SHP77 treated with DMSO at 0.1 percent for 48 hours (cell line): Measurements from ENCODE around the gene POLK.
A peak's percentile ranks its signal among the peaks of the same experiment; 100 is the strongest.
"Not testable (repeated sequence)": the region's sequence is repeated elsewhere in the genome, so short reads cannot be mapped to it uniquely, and the experiment has no call there.

ENCODE experiments used
- DNase-seq: peaks from one replicate; lab custom pipeline; 2025; lab: John Stamatoyannopoulos, UW

Gene POLK

DNA sequence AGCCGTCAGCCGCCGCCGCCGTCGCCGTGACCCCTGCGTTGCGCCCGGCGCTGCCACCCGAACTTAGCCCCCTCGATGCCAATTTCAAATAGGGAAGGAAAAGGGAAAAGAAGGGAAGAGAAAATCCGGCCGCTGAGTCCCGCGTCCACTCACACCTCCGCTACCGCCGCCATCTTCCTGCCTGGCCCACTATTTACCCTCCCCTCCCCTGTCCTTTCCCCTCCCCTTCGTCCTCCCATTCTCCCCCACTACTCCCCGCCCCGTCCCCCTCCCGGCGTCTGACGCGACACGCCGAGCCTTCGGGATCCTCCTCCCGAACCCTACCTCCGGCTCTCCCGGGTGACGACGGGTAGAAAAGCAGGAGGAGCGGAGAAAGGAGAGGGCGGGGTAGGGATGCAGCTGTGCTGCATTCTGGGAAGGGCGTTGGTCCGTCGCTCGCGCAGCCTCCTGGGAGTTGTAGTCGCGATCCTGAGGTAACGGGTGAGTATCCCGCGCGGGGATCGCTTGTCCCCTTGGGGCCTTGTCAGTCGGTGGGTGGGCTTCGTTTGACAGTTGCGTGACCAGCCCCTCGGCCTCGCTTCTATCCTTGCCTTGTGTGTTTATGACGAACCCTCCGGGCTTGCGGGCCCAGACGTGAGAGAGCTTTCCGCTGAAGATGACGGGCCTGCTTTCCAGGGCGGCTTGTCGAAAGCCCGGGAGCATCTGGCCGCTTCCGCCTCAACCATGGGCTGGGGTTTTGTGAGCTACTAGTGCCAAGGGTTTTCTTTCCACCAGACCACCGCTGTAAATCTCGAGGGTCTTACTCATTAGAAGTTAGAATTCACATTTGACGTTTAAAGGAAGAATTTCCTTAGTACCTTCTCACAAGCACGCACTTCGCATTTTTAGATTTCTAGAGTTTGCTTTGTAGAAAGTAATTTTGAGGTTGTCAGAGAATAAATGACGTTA lies at the start of gene POLK, which contains the start of gene CERT1:
POLK (plus strand) TSS at position 457 of the 948 bp plus-strand sequence.
CERT1 (minus strand) TSS at position 195 of the 948 bp plus-strand sequence. CDS start 422 bp downstream, outside the sequence.
- DNase-seq = peak; percentile 89

DNA sequence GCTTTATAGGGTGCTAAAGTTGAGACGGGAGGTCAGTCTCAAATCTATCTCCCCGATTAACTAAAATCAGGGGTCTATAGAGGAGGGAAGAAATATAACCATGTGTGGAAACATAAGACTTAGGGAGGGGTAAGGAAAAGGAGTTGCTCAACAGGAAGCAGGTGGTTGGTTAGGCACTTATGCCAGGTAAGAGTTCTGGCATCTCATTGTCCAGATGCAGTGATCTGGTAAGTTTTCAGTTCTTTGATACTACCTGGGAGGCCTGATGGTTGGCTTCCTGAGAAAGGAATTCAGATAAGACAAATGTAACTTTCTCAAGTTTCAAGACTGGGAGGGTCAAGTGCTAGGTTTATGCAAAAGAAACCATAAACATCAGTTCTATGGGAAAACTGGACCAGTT lies 48.0 kb upstream of the POLK start:
- DNase-seq = no peak

DNA sequence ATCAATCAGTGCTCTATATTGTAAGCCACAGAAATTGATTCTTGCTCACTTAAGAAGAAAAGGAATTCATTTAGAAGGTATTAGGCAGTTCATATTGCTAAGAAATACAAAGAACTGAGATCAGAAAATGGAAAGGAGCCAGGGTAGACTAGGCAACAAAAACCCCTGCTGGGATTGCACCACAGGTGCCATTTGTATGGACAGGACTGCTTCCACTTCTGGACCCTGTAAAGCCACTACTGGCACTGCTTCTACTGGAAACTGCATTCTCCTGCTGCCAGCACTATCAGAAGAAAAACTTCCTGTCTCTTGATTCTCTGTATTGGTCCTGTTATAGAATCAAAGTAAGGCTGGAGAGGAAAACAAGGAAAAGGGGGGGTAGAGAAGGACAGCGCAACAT lies 46.2 kb upstream of the POLK start:
- no peak for DNase-seq

DNA sequence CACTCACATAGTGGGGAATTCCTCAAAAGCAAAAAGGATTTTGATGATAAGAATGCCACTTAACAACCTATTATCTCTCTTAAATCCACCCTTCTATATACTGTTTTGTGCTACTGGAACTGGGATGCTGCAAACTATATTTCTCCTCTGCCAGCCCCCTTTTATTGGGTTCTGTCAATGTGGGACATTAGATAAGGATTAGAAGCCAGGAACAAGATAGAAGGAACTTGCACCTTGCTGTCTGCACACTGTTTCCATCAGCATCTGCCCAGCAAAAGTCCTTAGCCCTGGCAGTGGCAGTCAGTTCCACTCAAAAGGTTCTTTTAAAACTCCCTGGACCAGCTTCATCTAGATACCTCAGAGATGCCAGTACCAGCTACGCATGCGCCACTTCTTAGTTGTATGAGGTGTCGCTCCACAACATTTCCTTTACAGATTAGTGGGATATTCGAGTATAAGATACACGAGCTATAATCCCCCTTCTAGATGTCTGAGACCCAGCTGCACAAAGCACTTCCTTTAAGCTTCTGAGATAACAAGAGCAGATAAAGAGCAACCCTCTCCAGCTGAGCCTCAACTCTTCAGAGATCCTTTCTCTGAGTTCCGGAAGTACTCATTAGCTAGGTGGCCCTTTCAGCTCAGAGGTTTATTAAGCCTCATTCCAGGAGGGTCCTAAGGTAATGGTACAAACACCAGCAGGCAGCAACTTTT lies 45.5 kb upstream of the POLK start:
- no peak for DNase-seq

DNA sequence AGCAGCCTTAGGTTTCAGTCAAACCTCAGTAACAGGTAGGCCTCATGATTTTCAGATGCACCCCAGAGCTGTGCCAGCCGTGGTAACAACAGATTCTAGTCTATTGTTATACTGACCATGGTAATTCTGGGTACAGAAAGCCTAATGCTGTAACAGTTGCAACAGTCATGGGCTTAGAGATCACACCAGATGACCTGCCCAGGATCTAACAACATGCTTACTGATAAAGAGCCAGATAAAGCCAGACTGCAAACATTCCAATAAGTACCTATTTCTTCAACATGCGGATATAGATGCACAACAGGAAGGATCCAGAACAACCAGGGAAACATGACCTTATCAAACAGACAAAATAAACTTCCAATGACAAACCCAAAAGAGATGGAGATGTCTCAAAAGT lies 43.1 kb upstream of the POLK start:
- no peak for DNase-seq

DNA sequence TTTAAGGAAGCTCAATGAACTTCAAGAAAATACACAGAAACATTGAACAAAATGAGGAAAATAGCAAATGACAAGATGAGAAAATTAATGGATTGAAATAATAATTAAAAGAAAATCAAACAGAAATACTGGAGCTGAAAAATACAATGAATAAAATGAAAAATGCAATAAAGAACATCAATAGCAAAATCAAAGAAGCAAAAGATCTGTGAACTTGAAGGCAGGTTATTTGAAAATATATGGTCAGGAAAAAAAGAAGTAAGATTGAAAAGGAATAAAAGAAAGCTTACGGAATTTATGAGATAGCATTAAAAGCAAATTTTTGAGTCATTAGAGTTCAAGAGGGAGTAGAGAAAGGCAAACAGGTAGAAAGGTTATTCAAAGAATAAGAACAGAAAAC lies 42.7 kb upstream of the POLK start:
- no peak for DNase-seq

DNA sequence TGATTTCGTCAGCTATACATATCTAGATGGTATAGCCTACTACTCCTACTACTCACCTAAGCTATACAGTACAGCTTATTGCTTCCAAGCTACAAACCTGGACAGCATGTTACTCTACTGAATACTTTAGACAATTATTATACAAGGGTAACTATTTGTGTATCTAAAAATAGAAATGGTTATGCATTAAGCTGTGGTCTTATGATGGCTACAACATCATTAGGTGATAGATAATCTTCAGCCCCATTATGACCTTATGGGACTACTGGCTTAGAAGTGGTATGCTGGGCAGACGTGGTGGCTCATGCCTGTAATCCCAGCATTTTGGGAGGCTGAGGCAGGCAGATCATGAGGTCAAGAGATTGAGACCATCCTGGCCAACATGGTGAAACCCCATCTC lies 40.5 kb upstream of the POLK start:
- DNase-seq = no peak

DNA sequence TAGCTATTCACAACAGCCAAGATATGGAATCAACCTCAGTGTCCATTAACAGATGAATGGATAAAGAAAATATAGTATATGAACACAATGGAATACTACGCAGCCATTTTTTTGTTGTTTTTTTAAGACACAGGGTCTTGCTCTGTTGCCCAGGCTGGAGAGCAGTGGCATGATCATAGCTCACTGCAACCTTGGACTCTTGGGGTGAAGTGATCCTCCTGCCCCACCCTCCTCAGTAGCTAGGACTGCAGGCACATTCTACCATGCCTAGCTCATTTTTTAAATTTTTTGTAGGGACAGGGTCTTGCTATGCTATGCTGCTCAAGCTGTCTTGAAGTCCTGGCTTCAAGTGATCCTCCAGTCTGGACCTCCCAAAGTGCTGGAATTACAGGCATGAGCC lies 38.7 kb upstream of the POLK start:
- DNase-seq = no peak

DNA sequence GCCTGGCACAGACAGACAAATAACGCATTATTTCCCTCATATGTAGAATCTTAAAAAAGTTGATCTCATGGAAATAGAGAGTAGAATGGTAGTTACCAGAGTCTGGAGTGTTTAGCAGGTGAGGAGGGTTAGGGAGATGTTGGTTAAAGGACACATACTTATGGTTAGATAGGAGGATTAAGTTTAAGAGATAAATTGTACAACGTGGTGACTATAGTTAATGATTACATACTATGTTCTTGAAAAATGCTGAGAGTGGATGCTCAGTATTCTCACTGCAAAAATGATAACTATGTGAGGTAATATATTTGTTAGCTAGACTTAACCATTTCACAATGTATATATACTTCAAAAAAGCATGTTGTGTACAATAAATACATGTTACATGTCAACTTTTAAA lies 38.2 kb upstream of the POLK start:
- DNase-seq = no peak

DNA sequence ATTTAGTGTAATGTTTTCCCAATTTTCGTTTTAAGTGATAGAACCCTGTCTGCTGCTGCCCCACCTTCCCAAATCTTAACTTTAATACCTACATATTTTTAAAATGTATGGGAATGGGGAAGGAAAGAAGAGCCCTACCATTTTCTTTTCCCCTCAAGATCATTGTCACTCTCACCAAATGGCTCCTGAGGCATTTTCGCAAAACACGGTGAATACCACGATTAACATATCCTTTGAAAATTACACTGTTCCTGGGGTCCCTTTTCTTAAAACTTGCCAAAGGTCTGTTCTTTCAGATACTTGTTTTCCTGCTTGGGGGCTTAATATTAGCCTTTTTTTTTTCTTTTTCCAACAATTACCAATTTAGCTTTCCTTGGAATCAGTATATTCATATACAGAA lies 36.3 kb upstream of the POLK start:
- no peak for DNase-seq

DNA sequence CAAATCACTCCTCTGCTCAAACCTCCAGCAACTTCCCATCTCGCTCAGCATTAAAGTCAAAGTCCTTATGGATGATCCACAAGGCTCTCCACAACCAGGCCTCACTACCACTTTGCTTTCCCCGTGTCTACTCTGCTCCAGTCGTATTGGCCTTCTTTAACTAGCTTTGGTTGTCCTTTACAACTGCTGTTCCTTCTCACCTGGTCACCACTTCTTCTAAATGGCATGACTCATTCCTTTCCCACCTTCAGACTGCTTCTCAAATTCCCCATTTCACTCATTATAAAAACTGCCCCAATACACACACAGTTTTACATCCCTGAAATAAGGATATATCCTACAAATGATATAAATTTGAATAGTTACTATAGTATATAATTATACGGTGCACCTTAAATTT lies 30.7 kb upstream of the POLK start:
- no peak for DNase-seq

DNA sequence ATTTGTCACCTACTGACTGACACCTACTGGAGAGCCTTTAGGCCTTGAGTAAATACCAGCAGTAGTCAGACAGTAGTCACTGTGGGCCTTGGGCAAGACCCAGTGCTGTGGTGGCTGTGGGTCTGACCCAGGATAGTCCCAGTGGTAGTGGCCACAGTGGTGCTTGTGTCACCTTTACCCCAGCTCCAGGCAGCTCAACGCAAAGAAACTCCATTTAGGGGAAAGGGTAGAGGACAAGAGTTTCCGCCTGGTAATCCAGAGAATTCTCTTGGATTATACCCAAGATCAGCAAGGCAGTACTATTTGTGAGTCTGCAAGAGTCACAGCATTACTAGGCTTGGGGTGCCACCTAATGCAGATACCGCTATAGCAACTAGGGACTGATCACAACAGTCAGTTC lies 29.2 kb upstream of the POLK start:
- DNase-seq = no peak

DNA sequence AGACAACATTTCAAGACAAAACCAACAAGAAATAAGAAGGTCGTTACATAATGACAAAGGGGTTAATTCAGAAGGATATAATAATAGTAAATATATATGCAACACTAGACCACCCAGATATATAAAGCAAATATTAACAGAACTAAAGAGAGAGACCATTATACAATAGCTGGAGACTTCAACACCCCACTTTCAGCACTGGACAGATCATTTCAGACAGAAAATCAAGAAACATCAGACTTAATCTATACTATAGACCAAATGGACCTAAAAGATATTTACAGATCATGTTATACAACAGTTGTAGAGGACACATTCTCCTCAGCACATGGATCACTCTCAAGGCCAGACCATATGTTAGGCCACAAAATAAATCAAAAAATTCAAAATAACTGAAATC lies 27.1 kb upstream of the POLK start:
- no peak for DNase-seq

DNA sequence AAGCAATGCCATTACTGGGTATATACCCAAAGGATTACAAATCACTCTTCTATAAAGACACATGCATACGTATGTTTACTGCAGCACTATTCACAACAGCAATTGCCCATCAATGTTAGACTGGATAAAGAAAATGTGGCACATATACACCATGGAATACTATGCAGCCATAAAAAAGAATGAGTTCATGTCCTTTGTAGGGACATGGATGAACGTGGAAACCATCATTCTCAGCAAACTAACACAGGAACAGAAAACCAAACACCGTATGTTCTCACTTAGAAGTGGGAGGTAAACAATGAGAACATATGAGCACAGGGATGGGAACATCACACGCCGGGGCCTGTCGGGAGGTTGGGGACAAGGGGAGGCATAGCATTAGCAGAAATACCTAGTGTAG lies 21.8 kb upstream of the POLK start:
- not testable (repeated sequence) for DNase-seq

DNA sequence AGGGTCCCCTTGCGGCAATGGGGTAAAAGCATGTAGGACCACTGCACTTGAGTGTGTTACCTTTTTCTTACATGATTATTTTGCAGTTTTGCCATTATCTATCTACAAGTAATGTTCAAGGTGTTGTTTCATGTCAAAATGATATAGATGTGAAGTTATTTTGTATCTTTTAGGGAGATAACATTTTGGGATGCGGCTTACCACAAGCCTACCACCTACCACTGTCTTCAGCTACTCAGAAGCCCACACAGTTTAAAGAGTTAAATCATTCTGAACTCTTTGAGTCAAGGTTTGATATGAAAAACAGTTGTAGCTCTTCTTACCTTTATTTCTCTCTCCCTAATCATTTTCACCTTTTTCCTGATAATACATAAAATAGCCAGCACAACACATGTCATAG lies 20.1 kb upstream of the POLK start:
- DNase-seq = no peak

DNA sequence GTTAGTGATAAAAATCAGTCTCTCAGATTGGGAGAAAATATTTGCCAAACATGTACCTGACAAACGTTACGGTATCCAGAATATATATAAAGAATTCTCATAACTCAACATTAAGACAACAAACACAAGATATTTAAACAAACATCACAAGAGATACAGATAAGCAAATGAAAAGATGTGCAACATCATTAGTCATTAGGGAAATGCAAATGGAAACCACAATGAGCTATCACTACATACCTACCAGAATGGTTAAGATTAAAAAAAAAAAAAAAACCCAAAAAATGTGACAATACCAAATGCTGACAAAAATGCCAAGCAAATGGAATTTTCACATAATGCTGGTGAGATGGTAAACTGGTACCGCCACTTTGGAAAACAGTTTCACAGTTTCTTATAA lies 15.7 kb upstream of the POLK start:
- no peak for DNase-seq

DNA sequence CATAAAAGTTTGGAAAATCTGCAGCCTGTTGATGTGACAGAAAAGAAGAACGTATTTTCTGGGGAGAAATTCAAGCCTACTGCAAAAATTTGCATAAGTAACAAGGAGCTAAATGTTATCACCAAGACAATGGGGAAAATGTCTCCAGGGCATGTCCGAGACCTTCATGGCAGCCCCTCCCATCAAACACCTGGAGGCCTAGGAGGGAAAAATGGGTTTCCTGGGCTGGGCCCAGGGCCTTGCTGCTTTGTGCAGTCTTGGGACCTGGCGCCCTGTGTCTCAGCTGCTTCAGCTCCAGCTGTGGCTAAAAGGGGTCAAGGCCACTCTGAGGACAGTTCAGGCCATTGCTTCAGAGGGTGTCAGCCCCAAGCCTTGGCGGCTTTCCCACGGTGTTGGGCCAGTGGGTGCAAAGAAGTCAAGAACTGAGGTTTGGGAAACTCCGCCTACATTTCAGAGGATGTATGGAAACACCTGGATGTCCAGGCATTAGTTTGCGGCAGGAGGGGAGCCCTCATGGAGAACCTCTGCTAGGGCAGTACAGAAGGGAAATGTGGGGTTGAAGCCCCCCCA lies 13.4 kb upstream of the POLK start:
- DNase-seq = no peak

DNA sequence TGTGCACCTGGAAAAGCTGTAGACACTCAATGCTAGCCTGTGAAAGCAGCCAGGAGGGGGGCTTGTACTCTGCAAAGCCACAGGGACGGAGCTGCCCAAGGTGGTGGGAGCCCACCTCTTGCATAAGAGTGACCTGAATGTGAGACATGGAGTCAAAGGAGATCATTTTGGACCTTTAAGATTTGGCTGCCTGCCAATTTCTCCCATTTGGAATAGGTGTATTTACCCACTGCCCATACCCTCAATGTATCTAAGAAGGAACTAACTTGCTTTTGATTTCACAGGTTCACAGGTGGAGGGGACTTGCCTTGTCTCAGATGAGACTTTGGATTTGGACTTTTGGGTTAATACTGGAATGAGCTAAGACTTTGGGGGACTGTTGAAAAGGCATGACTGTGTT lies 12.8 kb upstream of the POLK start:
- not testable (repeated sequence) for DNase-seq

DNA sequence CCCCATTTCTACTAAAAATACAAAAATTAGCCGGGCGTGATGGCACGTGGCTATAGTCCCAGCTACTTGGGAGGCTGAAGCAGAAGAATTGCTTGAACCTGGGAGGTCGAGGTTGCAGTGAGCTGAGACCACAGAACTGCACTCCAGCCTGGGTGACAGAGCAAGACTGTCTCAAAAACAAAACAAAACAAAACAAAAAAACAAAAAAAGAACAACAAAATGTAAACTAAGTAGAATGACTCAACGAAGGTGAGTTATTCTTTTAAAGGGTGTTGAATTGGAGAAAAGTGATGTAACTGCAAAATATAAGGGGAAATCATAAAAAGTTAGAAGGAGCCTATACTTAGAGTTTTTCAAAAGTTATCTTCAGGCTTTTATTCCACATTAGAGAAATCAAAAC lies 6.6 kb upstream of the POLK start:
- DNase-seq = not testable (repeated sequence)

DNA sequence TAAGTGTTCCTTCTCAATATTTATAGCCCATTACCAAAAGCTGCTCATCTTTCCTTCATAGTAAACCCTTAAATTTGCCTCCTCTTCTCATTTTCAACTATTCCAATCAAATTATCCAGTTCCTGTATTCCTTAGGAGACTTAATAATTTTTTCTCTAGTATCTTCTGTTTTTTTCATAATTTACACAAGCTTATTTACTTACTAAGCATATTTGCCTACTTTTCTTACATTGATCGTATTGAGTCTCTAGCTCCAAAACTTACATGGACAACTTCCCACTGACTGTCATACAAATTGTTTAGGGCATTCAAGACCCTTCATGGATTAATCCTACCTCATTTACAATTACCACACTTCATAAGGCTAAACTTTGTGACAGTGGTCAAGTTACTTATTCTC lies 3.9 kb upstream of the POLK start:
- DNase-seq = no peak

DNA sequence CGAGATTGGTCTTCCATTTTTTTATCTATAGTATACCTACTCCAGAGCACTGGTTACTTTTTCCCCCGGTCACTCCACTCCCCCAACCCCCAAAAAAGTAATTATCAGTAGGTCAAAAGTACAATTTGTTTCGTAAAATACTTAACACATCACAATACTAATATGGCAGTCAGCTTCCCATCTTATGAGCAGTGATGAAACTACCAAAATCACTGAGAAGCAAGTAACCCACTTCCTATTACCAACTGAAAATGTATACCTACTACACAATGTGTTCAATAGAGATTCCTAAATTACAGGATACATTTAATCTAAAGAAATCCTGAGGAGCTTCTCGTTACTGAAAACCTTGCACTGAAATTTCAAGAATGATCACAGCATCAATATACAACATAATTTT lies 2.1 kb upstream of the POLK start:
- DNase-seq = no peak

DNA sequence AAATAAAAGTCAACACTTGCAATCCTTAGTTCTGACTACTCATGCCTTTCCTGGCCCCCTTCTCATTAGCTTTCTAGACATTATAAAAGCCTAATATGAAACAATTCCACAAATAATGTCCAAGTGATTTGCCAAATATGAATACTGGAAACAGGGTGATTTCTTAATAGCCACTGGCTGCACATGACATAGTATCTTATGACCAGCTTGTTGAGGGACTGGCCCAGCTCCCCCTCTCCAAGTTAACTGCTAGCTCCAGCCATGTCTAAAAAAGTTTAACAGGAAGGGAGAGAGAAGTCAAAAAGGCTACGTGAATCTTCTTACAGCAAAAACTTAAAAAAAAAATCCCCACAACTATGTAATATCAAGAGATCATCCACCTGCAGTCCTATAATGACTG lies 1.7 kb upstream of the POLK start:
- DNase-seq = no peak

DNA sequence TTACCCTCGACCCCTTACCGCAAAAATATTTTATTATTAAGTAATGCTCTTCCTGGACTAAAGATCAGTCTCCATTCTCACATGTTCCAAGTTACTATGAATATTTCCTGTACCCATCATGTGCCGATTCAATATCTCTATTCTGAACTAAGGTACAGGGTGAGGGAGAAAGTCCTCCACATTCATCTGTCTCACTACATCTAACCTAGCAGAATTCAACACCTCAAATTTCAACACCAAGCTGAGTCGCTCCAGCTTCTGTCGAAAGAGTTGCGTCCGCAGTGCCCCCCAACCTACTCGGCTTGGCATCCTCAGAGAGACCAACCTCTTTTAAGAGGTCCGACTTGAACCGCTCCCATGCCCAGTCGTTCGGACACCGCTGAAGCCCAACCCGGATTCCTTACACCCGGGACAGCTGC lies 1.3 kb upstream of the POLK start:
- DNase-seq = peak; percentile 24
